HG03575 (cell line): ENCODE data around the gene CER1.
A peak's percentile ranks its signal among the peaks of the same experiment; 100 is the strongest.
"Not testable (repeated sequence)": the region's sequence is repeated elsewhere in the genome, so short reads cannot be mapped to it uniquely, and the experiment has no call there.

Source experiments
- ATAC-seq: cut with Tn5 transposase; IDR thresholded peaks from one replicate; pipeline ENCODE4 v1.9.1; 2021; ENCODE audit not compliant: unreplicated experiment, insufficient number of reproducible peaks, low FRiP score; ENCODE audit errors: extremely low read depth

CER1 gene

DNA sequence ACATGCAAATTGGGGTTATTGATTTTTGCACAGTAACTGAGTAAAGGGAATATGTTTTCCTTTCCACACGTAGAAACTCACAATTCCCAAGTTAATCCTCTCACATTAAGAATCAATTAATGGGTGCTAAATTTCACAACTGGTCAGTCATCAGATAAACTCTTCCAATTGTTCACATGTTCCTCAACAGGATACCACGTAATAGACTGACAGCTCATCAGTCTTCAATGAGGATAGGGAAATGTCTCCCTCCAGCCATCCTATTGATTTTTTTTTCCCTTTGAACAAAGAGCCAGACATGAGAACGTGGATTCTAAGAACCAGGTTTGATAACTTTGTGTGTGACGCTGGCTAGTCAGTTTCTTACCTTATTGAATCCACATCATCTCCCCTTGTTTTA lies 768 bp upstream of the CER1 start:
- no peak for ATAC-seq

DNA sequence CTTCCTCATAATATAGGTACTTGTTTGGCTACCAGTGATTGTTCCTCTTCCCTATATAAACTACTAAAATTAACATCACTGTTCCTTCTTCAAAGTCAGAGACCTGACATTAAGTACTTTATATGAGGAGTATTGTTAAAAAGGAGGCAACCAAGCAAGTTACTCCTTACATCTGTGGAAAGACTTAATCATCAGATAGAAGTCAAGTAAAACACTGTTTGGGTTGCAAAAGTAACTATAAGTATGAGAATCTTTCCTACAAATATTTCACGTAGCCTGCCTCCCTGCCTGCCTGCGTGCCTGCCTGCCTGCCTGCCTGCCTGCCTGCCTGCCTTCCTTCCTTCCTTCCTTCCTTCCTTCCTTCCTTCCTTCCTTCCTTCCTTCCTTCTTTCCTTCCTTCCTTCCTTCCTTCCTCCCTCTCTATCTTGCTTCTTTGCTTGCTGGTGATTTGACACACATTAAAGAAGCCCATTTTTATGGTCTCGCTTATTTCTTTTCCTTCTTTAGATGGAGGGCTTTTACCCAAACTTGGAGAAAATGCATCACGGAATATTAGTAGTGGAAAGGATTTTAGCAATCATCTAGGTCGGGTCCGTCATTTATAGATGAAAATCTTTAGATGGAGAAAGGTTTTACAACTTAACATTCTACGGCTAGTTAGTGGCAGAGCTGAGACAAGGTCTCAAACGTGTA lies 3.2 kb downstream of the CER1 start:
- no peak for ATAC-seq

DNA sequence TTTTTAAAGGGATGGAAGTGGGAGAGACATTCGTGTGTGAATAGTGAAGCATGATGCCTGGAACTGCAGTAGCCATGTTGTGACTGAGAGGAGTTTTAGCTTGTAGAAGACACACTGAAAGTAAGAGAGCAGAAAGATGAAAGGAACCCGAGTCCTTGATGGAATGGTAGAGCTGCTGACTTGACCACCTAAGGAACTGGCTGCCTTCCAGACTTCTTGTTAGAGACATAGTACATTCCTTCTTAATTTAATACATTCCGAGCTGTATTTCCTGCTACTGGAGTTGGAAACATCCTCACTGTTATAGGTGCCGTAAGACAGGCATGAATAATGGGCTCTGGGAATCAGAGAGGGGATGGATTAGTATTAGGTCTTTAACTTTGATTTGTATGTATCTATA lies 7.4 kb downstream of the CER1 start:
- ATAC-seq, result no peak

DNA sequence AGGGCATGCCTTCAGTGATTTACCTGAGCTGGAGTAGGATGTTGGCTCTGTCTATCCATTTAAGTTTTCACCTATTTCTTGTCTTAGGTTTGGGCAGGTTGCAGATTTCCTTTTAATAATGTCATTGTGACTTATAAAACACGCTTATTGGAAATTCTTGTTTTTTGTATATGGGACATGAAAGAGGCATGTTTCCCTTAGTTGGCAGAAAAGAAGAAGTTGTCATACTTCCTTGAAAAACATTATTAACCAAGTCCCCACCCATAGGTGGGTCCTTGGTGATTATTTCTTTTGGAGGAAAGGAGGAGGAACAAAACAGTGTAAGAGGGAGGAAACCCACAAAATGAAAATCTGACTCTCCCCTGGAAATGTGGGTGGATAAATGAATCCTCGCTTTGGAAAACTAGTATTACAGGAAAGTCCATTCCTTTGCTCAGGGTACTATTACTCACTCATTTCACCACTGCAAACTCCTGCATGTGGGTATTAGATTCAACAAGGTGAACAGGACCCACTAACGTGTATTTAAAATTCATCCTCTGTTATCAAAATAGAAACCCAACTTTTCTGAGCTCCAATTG lies 9.3 kb downstream of the CER1 start:
- no peak for ATAC-seq

DNA sequence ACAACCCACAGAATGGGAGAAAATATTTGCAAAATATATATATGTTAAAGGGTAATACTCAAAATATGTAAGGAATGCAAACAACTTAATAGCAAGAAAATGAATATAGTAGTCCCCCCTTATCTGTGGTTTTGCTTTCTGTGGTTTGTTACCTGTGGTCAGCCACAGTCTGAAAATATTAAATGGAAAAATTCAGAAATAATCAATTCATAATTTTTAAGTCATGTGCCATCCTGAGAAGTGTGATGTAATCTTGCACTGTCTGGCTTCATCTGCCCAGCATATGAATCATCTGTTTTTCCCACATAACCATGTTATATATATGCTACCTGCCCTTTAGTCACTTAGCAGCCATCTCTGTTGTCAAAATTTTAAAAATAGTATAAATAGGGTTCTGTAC lies 11.7 kb downstream of the CER1 start:
- no peak for ATAC-seq

DNA sequence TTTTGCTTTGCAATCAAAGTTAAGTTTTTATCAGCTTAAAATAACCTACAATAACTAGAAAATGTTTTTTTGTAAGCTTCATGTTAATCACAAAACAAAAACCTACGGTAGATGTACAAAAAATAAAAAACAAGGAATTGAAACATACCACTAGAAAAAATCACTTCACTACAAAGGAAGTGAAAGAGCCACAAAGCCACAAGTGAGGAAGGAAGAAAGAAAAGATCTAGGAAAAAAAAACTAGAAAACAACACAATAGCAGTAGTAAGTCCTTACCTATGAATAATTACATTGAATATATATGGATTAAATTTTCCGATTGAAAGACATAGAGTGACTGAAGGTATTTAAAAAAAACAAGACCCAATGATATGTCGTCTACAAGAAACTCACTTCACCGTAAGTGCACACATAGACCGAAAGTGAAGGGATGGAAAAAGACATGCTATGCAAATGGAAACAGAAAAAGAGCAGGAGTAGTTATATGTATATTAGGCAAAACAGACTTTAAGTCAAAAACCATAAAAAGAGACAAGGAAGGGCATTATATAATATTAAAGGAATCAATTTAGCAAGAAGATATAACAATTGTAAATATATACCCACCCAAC lies 15.9 kb downstream of the CER1 start:
- peak; percentile 39 for ATAC-seq

DNA sequence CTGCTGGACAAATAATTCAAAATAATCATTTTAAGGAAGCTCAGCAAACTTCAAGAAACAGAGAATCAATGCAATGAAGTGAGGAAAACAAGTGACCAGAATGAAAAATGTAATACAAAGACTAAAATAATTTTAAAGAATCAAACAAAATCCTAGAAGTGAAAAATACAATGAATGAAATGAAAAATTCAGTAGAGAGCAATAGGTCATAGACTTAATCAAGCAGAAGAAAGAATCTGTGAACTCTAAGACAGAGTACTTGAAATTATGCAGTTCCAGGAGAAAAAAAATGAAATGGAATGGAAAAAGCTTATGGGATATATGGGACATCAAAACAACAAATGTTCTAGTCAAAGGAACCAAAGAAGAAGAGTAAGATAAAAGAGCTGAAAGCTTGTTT lies 17.5 kb downstream of the CER1 start:
- no peak for ATAC-seq

DNA sequence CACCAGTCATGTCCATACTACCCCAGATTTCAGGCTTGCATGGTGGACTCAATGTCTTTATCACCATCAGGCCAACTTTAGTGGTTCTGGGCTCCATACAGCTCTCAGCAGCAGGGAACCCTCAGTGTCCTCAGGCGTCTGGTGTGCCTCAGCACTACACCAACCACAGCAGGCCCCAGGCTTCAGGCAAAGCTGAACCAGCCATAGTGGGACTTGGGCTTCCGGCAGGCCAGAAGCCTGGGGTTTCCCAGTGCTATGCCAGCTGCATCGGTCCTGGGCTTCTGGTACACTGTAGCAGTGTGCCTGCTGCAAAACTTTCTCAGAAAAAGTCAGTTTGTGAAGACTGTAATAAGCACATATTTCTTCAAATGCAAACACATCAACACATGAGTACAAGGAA lies 18.3 kb downstream of the CER1 start:
- ATAC-seq, result no peak

DNA sequence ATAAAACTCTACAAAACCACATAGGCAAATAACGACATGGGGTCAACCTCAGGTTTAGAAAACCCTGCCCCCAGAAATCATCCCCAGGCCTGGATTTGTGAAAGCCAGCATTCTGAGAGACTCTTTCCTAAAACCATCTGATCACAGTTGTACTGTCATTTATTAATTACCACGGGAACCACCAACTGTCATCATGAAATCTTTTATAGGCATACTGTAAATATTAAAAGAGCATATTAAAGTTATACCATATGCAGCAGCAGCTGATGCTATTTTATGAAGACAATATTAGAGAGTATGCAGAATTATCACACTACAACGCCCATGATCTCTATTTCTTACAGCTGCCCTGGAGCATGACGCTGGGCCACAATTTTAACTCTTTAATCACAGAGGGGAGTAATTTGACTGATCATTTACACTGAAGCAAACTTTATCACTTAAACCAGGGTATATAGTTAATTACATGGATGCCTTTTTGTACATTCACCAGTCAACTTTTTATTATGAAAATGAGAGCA lies 20.3 kb downstream of the CER1 start:
- ATAC-seq, result no peak

DNA sequence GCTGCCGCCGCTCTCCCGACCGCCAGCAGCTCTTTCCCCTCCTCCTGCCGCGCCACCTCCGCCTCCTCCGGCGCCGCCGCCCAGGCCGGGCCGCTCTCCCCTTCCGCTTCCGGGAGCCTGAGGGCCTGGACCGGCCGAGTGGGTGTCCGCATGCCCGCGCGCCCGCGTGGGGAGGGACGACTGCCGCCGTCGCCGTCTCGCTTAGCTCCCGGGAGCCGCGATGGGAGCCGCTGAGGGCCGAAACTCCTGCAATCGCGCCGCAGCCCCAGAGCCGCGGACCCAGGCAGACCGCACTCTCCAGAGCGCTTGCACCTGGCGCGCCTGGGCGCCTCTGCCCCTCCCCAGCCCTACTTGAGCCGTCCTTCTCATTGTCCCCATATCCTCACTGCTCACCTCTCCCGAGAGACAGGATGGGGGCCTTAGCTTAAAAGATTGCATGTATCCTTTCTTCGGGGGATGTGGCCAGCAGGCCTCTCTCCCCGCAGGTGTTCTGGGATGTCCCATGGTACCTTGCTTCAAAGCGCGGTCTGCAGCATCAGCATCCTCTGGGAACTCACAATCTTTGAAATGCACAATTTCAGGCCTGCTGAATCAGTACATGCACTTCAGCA lies 29.2 kb downstream of the CER1 start, which contains the start of gene ZDHHC21:
Gene ZDHHC21, minus strand, starts transcription at position 182 of the 611 bp plus-strand sequence. CDS start 19,092 bp downstream, outside the sequence.
- ATAC-seq, result peak; percentile 26

DNA sequence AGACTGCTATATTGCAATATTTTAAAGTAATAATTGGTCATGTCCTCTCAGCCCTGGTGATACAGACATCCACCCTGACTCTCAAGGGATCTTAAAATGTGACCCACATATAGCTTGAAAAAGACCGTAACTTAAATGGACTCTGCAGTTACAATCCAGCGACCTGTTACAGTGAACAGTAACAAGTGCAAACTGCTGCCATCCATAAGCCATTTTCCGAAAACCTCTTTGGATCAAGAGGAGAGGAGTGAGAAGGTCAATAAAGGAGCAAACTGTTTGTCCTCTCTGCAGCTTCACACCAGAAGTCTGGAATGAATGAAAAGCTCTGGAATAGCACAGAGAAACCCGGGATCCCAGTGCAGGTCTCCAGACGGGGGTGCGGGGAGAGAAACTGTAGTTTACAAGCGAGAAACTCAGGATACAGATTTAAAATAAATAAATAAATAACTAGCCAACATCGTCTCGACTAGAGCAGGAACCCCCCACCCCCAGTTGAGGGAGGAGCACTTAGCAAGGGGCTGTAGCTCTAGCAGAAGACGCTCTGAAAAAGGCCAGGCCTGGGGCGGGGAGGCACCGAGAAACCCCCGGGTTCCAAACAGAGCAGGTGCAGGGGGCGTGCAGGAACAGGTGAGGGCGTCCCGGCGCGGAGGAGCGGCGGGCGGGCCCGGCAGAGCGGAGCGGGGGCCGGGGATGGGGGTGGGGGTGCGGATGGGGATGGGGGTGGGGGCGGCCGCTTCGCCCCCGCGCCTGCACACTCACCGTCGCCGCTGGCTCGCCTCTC lies 29.9 kb downstream of the CER1 start:
- peak; percentile 16 for ATAC-seq

DNA sequence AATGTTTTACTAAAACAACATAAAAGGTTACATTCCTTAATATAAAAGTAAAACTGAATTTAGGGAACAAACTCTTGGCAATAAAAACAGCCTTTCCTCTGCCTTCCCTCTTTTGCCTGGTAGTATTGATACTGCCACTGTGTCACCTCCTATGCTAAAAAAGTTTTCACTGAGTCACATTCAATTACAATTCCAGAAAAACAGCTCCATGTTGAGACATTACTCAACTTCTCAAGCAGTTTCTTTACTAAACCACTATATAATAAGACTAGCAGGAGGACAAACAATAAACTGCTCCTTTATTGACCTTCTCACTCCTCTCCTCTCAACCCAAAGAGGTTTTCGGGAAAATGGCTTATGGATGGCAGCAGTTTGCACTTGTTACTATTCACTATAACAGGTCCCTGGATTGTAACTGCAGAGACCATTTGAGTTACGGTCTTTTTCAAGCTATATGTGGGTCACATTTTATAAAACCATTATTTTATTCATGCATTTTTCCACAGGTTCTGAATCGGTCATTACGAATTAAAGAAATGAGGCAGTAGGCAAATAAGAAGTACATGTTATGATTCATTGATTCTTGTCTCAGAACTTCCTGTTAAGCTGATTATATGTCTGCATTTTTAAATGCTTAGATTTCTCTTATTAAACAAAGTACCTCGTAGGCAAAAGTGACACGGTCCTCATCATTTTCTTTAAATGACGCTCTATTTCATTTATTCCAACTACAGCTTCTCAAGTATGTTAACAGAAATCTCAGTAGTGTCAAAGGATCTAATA lies 31.4 kb downstream of the CER1 start:
- no peak for ATAC-seq

DNA sequence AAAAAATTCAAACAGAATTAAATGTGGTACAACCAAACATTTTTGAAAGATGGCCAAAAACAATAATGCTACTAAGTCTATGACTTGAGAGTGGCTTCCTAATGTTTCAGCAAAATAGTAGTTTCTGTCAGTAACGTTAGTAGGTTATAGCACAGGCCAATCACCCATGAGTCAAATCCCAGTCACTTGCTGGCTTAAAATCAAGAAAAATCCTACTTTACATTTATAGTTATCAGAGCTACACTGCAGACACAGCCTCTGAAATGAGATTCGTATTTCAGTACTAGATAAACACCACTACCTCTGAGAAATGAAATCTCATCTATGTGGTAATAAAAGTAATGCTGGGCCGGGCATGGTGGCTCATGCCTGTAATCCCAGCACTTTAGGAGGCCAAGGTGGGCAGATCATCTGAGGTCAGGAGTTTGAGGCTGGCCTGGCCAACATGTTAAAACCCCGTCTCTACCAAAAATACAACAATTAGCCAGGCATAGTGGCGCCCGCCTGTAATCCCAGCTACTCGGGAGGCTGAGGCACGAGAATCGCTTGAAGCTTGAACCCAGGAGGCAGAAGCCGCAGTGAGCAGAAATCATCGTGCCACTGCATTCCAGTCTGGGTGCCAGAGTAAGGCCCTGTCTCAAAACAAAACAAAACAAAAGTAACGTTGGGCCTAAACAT lies 35.4 kb downstream of the CER1 start:
- ATAC-seq, result no peak

DNA sequence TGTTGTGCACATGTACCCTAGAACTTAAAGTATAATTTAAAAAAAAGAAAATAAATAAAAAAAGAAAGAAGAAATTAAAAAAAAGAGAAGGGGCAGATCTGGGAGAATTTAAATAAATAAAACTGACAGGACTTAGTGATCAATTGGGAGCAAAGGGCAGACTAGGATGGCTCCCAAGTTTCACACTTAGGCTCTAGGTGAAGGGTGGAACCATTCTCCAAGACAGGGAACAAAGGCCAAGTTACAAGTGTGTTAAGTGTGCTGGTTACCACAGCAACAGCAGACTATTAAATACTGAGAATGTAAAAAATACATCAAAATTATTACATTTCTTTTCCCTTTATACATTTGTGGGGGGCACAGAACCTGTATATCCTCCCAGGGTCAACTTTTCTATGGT lies 36.4 kb downstream of the CER1 start:
- ATAC-seq, result no peak

DNA sequence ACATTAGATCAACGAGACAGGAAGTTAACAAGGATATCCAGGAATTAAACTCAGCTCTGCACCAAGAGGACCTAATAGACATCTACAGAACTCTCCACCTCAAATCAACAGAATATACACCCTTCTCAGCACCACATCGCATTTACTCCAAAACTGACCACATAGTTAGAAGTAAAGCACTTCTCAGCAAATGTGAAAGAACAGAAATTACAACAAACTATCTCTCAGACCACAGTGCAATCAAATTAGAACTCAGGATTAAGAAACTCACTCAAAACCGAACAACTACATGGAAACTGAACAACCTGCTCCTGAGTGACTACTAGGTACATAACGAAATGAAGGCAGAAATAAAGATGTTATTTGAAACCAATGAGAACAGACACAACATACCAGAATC lies 39.9 kb downstream of the CER1 start:
- not testable (repeated sequence) for ATAC-seq

DNA sequence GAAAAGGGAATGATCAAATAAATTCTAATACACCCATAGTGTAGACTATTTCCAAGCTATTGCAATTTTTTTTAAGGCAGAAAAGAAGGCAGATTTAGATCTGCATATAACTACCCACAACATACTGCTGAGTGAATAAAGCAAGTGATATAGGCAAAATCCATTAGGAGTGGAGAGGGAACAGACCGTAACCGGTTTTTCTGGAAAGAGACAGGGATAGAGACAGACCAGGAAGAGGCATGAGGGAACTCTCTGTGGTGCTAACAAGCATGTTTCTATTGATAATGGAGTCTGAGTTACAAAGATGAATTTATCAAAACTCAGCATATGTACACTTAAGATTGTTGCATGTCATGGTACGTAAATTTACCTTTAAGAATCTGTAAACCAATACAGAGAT lies 43.8 kb downstream of the CER1 start:
- ATAC-seq, result no peak

DNA sequence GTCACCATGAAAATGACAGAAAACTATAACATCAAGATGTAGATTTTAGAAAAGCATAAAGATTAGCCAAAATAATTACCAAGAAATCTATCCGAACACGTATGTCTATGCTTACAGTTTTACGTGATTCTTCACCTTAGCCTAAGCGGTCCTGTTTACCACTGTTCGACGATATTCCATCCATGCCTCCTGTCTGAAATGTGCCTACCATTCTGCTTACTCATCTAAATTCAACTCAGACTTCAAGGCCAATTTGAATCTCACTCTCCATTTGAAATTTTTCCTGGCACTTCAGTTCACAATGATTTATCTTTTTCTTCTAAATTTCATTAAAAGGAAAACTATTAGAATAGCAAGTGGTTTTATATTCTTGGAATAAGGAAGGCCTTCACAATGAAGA lies 44.7 kb downstream of the CER1 start:
- ATAC-seq, result no peak

DNA sequence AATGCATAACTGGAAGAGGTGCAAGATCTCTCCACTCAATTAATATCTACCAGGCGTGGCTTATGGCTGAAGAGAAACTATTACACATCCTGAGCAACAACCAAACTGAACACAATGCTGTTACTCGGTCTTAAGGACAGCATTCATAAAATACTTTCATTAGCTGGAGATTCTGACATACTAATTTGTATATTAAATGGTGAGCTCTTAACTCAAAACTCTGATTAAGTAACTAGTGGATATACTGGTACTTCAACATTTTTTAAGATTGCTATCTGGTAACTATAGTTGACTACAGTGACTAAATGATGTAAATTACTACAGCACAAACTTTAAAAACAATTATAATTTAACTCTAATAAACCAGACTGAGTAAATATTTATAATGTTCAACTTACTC lies 45.1 kb downstream of the CER1 start:
- ATAC-seq, result no peak
